Body of pancreas (tissue), 4 donors: ENCODE results near the gene SIX2. TPM values are rescaled to one million over a fixed set of nuclear protein-coding genes. Genes with fewer than 3 reads are reported as not detected.

Experiments used
- ATAC-seq: fragments of 150-250 bp; one replicate; pipeline ENCODE4 v1.9.1; 2016
- DNase-seq, 4 donors: peaks; one replicate each; pipeline ENCODE4 v3.0.0-alpha.2; 2019
- H3K27ac ChIP-seq, 4 donors: fragments of 200-600 bp; sonication (generic); 1 replicate in 3 of 4; 2 replicates in 1 of 4; pipeline versions ENCODE4 v1.5.1 to v1.6.1; 2016 to 2019; ENCODE audit warnings: mild to moderate bottlenecking in 1 of 4, mixed read lengths in 1 of 4, moderate library complexity in 1 of 4
- H3K27me3 ChIP-seq, 2 donors: fragments of 200-600 bp; sonication (generic); one replicate each; pipeline ENCODE4 v1.6.0; 2016; ENCODE audit warnings: mild to moderate bottlenecking in 1 of 2
- H3K36me3 ChIP-seq, 2 donors: fragments of 200-600 bp; sonication (generic); replicated peaks in 1 of 2; 2 replicates each; pipeline ENCODE4 v1.5.1; 2016; ENCODE audit warnings: low read depth in 2 of 2; ENCODE audit not compliant: insufficient read depth in 1 of 2
- H3K4me1 ChIP-seq: fragments of 200-600 bp; sonication (generic); one replicate; pipeline ENCODE4 v1.6.0; 2016
- H3K4me3 ChIP-seq, 2 donors: fragments of 200-600 bp; sonication (generic); 1 replicate in 1 of 2; 2 replicates in 1 of 2; pipeline ENCODE4 v1.5.1; 2016 to 2019
- H3K9me3 ChIP-seq, 3 donors: fragments of 200-600 bp; sonication (generic); 1 replicate in 2 of 3; 2 replicates in 1 of 3; pipeline ENCODE4 v1.5.1; 2016
- POLR2A ChIP-seq, 3 donors: fragments of 450-650 bp; IDR thresholded peaks; one replicate each; pipeline ENCODE4 v1.6.1; 2016; ENCODE audit warnings: antibody characterized with exemption in 3 of 3, mild to moderate bottlenecking in 2 of 3
- WGBS, 2 donors: methylation state at CpG; one replicate each; pipeline ENCODE4 v1.1.5; 2017; 5-methylcytosine and 5-hydroxymethylcytosine counted together
- intact Hi-C: fragments of 100-400 bp; cut with DNase I; formaldehyde crosslinking; loops from one replicate; pipeline ENCODE4 v1.15.1; 2023
- total RNA-seq, 2 donors: library from RNA; depleted of rRNA; stranded (reverse); fragments of >200 nt; gene quantifications; one replicate each; pipeline ENCODE4 v1.1.0, GENCODE V29; 2016
- TF ChIP-seq, protein P1 (sequence below), 7 experiments: fragments of 450-650 bp in 4 of 7; fragments of 200-600 bp in 3 of 7; sonication (generic) in 3 of 7; IDR thresholded peaks; one replicate each; pipeline ENCODE4 v1.5.1; 2016 to 2019; ENCODE audit warnings: antibody characterized with exemption in 7 of 7

Gene SIX2
- total RNA-seq, 2 donors from 2014 or later = 2.3 to 5.2 TPM

DNA sequence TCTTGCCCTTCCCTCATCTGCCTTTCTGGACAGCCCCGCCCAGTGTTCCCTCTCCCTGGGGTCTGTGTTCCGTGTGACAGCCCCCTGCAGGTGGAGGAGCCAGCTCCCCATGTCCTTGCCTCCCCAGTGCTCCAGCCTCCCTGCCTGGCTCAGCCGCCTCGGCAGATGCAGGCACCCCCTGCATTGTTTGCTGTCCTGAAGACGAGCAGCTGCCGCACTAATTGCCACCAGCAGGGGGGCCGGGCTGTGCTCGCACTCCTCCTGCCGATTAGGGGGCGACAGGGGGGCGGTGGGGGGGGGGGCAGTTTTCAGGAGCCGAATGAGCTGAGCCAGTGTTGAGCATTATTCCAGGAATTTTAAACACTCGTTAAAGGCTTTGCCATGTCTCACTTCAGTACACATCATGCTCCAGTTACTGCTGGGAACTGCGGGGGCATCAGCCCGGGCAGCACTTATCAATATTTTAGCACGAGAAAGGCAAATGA, 44.5 kb downstream of the SIX2 start:
- intact Hi-C loops = loop anchor here (10.0 kb wide), 1 partner anchor 480 kb away; no protein-coding TSS in a partner anchor
- DNase-seq = peak in 2 of 4 donors; percentile 40 to 48
- H3K27ac ChIP-seq = no peak overlapping the region
- H3K4me3 ChIP-seq = no peak overlapping the region
- H3K4me1 ChIP-seq = no peaks in the 10 kb centered on the region
- TF ChIP-seq, protein P1, sequence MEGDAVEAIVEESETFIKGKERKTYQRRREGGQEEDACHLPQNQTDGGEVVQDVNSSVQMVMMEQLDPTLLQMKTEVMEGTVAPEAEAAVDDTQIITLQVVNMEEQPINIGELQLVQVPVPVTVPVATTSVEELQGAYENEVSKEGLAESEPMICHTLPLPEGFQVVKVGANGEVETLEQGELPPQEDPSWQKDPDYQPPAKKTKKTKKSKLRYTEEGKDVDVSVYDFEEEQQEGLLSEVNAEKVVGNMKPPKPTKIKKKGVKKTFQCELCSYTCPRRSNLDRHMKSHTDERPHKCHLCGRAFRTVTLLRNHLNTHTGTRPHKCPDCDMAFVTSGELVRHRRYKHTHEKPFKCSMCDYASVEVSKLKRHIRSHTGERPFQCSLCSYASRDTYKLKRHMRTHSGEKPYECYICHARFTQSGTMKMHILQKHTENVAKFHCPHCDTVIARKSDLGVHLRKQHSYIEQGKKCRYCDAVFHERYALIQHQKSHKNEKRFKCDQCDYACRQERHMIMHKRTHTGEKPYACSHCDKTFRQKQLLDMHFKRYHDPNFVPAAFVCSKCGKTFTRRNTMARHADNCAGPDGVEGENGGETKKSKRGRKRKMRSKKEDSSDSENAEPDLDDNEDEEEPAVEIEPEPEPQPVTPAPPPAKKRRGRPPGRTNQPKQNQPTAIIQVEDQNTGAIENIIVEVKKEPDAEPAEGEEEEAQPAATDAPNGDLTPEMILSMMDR (IDR thresholded peaks at IDR 0.05) = no peak
- no peak for TF ChIP-seq POLR2A (IDR thresholded peaks at IDR 0.05)
- no peak for ATAC-seq
- no peaks in the 10 kb centered on the region for H3K27me3 ChIP-seq
- H3K36me3 ChIP-seq = no peaks in the 10 kb centered on the region
- 16 to 30% methylated on average over 7 to 16 of the region's 16 CpGs for WGBS, 2 donors
- no peaks in the 10 kb centered on the region for H3K9me3 ChIP-seq

DNA sequence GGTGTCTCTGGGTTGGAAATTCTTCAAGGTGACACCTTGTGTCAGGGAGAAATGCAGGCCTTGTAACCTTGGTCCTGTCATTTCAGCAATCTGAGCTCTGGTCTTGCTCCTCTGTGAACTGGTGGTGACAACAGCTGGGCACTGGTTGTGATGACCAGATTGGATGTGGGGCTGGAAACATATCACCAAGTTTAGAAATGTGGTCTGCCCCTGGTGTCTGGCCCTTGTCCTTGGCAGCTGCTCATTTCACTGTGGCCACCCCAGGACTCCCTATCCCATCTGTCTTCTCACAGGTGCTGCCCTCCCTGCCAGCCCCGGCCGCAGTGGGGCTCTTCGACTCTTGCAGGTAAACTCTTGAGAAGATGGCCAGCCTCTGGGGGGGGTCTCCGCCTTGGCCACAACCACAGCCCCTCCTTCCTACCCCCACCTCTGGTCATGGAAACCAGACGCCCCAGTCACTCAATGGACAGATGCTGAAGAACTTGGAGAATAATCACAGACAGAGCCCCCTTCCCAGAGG, 47.0 kb downstream of the SIX2 start:
- no peak for ATAC-seq
- Histone ChIP-seq H3K4me1 (peaks cover 2% of the 10 kb centered on the region), H3K4me3 (no peak overlapping the region), H3K27me3 (no peaks in the 10 kb centered on the region), H3K27ac (no peak overlapping the region), H3K9me3 (no peaks in the 10 kb centered on the region), H3K36me3 (no peaks in the 10 kb centered on the region)
- no peak for DNase-seq
- intact Hi-C loops = loop anchor here (10.0 kb wide), 1 partner anchor 477 kb away; no protein-coding TSS in a partner anchor
- no peak for TF ChIP-seq POLR2A (IDR thresholded peaks at IDR 0.05)
- TF ChIP-seq, protein P1 (IDR thresholded peaks at IDR 0.05) = no peak
- WGBS, 2 donors = 86% methylated on average over 5 of the region's 5 CpGs; no CpG with 5 or more reads in 1 of the 2 donors

DNA sequence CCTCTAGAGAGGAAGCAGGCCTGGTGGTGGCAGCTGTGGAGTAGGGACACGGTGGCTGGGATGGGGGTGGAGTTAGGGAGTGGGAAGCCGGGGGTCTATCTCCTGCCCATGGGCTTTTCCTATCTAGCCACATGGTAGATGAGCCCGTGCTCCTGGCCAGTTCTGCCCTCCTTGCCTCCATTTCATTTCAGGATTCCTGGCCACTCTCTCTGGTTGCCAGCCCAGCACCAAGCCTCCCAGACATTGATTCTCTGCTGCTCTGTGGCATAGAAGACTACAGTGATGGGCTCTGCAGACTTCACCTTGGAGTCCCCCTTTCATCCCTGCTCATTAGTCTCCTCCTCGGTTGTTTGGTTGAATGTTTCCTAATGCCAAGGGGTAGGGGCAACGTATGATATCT, 48.4 kb downstream of the SIX2 start:
- TF ChIP-seq, protein P1 (IDR thresholded peaks at IDR 0.05) = no peak
- TF ChIP-seq POLR2A (IDR thresholded peaks at IDR 0.05) = no peak
- intact Hi-C loops = loop anchor here (10.0 kb wide), 1 partner anchor 476 kb away; no protein-coding TSS in a partner anchor
- ATAC-seq (no peak), DNase-seq (no peak)
- Histone ChIP-seq H3K9me3 (no peaks in the 10 kb centered on the region), H3K27ac (no peak overlapping the region), H3K36me3 (no peaks in the 10 kb centered on the region), H3K4me1 (peaks cover 15% of the 10 kb centered on the region), H3K27me3 (no peaks in the 10 kb centered on the region), H3K4me3 (no peak overlapping the region)
- 73 to 88% methylated on average over 5 of the region's 5 CpGs for WGBS, 2 donors

DNA sequence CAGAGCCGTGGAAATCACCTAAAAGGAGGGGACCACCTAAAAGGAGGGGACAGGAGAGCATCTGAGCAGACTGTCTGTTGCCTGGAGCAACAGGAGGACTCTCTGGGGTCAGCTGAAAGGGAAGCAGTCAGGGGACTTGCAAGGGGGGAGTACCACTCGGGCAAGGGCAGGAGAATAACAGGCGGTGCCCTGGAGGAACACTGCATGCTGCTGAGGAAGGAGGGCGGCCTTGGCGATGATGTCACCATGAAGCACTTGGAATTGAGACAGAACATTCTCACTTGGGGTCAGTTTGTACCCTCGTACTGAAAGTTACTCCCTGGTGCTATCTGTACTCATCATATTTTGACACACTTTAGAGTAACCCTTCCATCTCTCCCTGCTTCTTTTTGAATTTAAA, 49.4 kb downstream of the SIX2 start:
- DNase-seq (no peak), ATAC-seq (no peak)
- H3K9me3 ChIP-seq = no peaks in the 10 kb centered on the region
- H3K36me3 ChIP-seq = no peaks in the 10 kb centered on the region
- 73 to 75% methylated on average over 6 of the region's 6 CpGs for WGBS, 2 donors
- no peak overlapping the region for H3K4me3 ChIP-seq
- peaks cover 25% of the 10 kb centered on the region for H3K4me1 ChIP-seq
- peaks cover 0 to 4% of the 10 kb centered on the region in 2 donors for H3K27me3 ChIP-seq
- TF ChIP-seq, protein P1 (IDR thresholded peaks at IDR 0.05) = no peak
- no peak for TF ChIP-seq POLR2A (IDR thresholded peaks at IDR 0.05)
- intact Hi-C loops = loop anchor here (10.0 kb wide), 2 partner anchors 475 to 915 kb away; no protein-coding TSS in a partner anchor
- no peak overlapping the region for H3K27ac ChIP-seq
